ENCODE measurements around the gene ANKS3.

Gene ANKS3

DNA sequence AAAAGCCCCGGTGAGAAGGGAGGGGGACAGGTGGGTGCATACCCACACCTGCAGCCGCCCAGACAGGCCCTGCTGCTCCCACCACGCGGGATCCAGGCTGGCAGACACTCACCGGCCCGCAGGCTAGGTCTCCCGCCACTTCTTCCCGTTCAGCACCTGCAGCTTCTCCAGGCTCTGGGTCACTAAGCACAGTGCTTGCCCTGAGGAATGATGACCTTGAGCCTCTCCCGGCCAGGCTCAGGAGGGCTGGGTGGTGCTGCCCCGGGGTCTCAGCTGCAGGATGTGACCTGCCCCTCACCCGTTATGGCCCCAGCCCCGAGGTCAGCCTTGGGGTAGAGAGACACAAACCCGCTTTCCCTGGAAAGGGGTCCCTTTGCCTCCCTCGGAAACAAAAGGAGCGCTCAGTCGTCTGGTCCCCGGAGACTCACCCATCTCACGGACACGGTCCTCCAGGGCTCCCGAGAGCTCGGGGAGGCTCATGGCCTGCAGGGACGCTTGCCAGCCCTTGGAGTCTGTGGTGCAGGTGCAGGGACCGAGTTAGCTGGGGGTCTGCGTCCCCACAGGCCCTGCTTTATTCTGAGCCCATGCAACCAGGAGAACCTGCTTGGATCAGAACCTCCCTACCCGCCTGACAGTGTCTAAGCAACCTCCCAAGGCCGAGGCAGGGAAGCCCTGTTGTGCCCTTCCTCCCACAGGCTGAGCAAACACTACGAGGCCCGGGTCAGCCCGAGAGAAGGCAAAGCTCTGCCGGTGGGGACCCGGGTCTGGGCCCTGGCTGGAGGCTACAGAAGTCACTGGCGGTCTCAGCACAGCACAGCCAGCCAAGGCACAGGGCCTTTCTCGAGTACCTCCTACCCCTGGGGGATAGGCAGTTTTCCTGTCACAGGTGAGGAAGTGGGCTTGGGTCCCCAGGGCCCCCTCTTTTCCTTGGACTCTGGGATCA is 36.9 kb downstream of the ANKS3 start:
- POLR2A ChIA-PET = interaction anchor here (0.6 to 1.0 kb wide), 2 partner anchors 173 to 186 kb away, joined by 3 read pairs; no protein-coding TSS in a partner anchor
- no peak for DNase-seq
- no peaks in the 10 kb centered on the region for H3K9me3 ChIP-seq (ENCODE audit: control extremely low read depth in 1 of 5, control insufficient read depth in 4 of 5, insufficient read depth in 2 of 5, low read depth in 1 of 5, low read length in 4 of 5)
- H3K27me3 ChIP-seq (replicated peaks in 2 of 5; ENCODE audit: control insufficient read depth in 4 of 5, insufficient read depth in 5 of 5, low read length in 4 of 5) = no peaks in the 10 kb centered on the region
- no peak overlapping the region for H3K4me3 ChIP-seq (ENCODE audit: control insufficient read depth in 1 of 7, extremely low read depth in 1 of 7, insufficient read depth in 4 of 7, low read depth in 2 of 7, low read length in 6 of 7)
- no peak overlapping the region for H3K27ac ChIP-seq (ENCODE audit: insufficient read depth in 1 of 2, low read depth in 1 of 2, low read length in 2 of 2, poor library complexity in 1 of 2, severe bottlenecking in 2 of 2)
- peaks cover 5 to 71% (median 54%) of the 10 kb centered on the region in 4 experiments for H3K36me3 ChIP-seq (ENCODE audit: control insufficient read depth in 4 of 4, insufficient read depth in 4 of 4, low read length in 3 of 4)
- peaks cover 0 to 20% (median 15%) of the 10 kb centered on the region in 4 experiments for H3K4me1 ChIP-seq (ENCODE audit: control extremely low read depth in 1 of 4, control insufficient read depth in 4 of 4, insufficient read depth in 4 of 4, low read length in 3 of 4)
- CTCF ChIA-PET = interaction anchor here (1.0 kb wide), 1 partner anchor 60 kb away, joined by 3 read pairs; no protein-coding TSS in a partner anchor
- WGBS (ENCODE audit: insufficient coverage) = 95% methylated on average over 32 of the region's 33 CpGs

- Histone ChIP-seq H3K27ac (ENCODE audit: insufficient read depth in 1 of 2, low read depth in 1 of 2, low read length in 2 of 2, poor library complexity in 1 of 2, severe bottlenecking in 2 of 2) (no peak overlapping the region), H3K9me3 (ENCODE audit: control extremely low read depth in 1 of 5, control insufficient read depth in 4 of 5, insufficient read depth in 2 of 5, low read depth in 1 of 5, low read length in 4 of 5) (no peaks in the 10 kb centered on the region), H3K27me3 (replicated peaks in 2 of 5; ENCODE audit: control insufficient read depth in 4 of 5, insufficient read depth in 5 of 5, low read length in 4 of 5) (no peaks in the 10 kb centered on the region), H3K4me1 (ENCODE audit: control extremely low read depth in 1 of 4, control insufficient read depth in 4 of 4, insufficient read depth in 4 of 4, low read length in 3 of 4) (peaks cover 0 to 22% (median 17%) of the 10 kb centered on the region in 4 experiments), H3K4me3 (ENCODE audit: control insufficient read depth in 1 of 7, extremely low read depth in 1 of 7, insufficient read depth in 4 of 7, low read depth in 2 of 7, low read length in 6 of 7) (no peak overlapping the region), H3K36me3 (ENCODE audit: control insufficient read depth in 4 of 4, insufficient read depth in 4 of 4, low read length in 3 of 4) (peaks cover 5 to 63% (median 50%) of the 10 kb centered on the region in 4 experiments)
- POLR2A ChIA-PET = interaction anchor here (1.0 kb wide), 1 partner anchor 174 kb away, joined by 3 read pairs; no protein-coding TSS in a partner anchor
- 92% methylated on average over 19 of the region's 19 CpGs for WGBS (ENCODE audit: insufficient coverage)
- CTCF ChIA-PET = interaction anchor here (1.0 to 2.0 kb wide), 8 partner anchors 9 to 260 kb away, joined by 3 to 8 read pairs (median 5); partner anchors contain the start of genes ANKS3 and DNAAF8
- no peak for DNase-seq
These were observed 37.7 kb downstream of the ANKS3 start for GRCh38 chr16:4696172-4696904.

- peaks cover 5 to 56% (median 42%) of the 10 kb centered on the region in 4 experiments for H3K36me3 ChIP-seq (ENCODE audit: control insufficient read depth in 4 of 4, insufficient read depth in 4 of 4, low read length in 3 of 4)
- POLR2A ChIA-PET = interaction anchor here (0.7 kb wide), 1 partner anchor 8 kb away, joined by 3 read pairs; no protein-coding TSS in a partner anchor
- DNase-seq = no peak
These were observed 38.4 kb downstream of the ANKS3 start for GRCh38 chr16:4695473-4696171.

DNA sequence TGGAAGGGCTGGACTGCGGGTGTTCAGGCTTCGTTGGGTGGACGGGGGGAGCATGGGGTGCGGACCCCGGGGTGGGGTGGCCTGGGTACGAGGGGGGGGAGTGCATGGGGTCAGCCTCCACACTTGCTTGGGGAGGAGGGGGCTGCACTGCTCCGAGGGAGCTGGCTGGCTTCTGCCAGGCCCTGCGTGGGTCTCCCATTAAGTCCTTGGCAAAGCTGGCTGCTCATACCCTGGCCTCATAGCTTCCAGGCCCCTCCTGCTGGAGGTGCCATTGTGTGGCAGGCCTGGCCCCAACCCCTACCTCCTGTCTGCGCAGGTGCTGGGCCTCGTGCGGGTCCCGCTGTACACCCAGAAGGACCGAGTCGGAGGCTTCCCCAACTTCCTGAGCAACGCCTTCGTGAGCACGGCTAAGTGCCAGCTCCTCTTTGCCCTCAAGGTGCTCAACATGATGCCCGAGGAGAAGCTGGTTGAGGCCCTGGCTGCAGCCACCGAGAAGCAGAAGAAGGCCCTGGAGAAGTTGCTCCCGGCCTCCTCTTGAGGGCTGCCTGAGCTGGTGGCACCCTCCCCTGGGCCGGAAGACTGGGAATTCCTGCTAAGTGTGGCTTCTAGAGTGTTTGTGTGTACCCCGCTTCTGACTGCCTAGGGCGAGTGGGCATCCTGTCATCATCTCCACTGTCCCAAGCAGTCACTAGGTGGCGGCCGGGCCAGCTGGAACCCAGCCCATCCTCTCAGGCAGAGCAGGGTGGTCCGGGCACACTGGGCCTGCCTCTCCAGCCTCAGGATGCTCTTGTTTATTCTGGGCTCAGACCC is 39.2 kb downstream of the ANKS3 start:
- ChIA-PET POLR2A (interaction anchor here (0.7 kb wide), 1 partner anchor 9 kb away, joined by 3 read pairs; no protein-coding TSS in a partner anchor), CTCF (interaction anchor here (1.2 to 2.0 kb wide), 7 partner anchors 8 to 261 kb away, joined by 3 to 8 read pairs (median 5); partner anchors contain the start of genes ANKS3 and DNAAF8)
- no peaks in the 10 kb centered on the region for H3K27me3 ChIP-seq (replicated peaks in 2 of 5; ENCODE audit: control insufficient read depth in 4 of 5, insufficient read depth in 5 of 5, low read length in 4 of 5)
- no peaks in the 10 kb centered on the region for H3K9me3 ChIP-seq (ENCODE audit: control extremely low read depth in 1 of 5, control insufficient read depth in 4 of 5, insufficient read depth in 2 of 5, low read depth in 1 of 5, low read length in 4 of 5)
- peak overlapping the region in 4 of 7 experiments; percentile 35 to 93 (median 88) for H3K4me3 ChIP-seq (ENCODE audit: control insufficient read depth in 1 of 7, extremely low read depth in 1 of 7, insufficient read depth in 4 of 7, low read depth in 2 of 7, low read length in 6 of 7)
- peaks cover 0 to 22% (median 19%) of the 10 kb centered on the region in 4 experiments for H3K4me1 ChIP-seq (ENCODE audit: control extremely low read depth in 1 of 4, control insufficient read depth in 4 of 4, insufficient read depth in 4 of 4, low read length in 3 of 4)
- WGBS (ENCODE audit: insufficient coverage) = 83% methylated on average over 15 of the region's 26 CpGs
- peaks cover 5 to 55% (median 40%) of the 10 kb centered on the region in 4 experiments for H3K36me3 ChIP-seq (ENCODE audit: control insufficient read depth in 4 of 4, insufficient read depth in 4 of 4, low read length in 3 of 4)
- DNase-seq = no peak
- H3K27ac ChIP-seq (ENCODE audit: insufficient read depth in 1 of 2, low read depth in 1 of 2, low read length in 2 of 2, poor library complexity in 1 of 2, severe bottlenecking in 2 of 2) = peak overlapping the region in 1 of 2 experiments; percentile 79

More at GRCh38 chr16:4695473-4696171, 38.4 kb downstream of the ANKS3 start:
- no peak overlapping the region for H3K4me3 ChIP-seq (ENCODE audit: control insufficient read depth in 1 of 7, extremely low read depth in 1 of 7, insufficient read depth in 4 of 7, low read depth in 2 of 7, low read length in 6 of 7)
- no peak overlapping the region for H3K27ac ChIP-seq (ENCODE audit: insufficient read depth in 1 of 2, low read depth in 1 of 2, low read length in 2 of 2, poor library complexity in 1 of 2, severe bottlenecking in 2 of 2)
- 89% methylated on average over 10 of the region's 12 CpGs for WGBS (ENCODE audit: insufficient coverage)
- no peaks in the 10 kb centered on the region for H3K27me3 ChIP-seq (replicated peaks in 2 of 5; ENCODE audit: control insufficient read depth in 4 of 5, insufficient read depth in 5 of 5, low read length in 4 of 5)
- CTCF ChIA-PET = interaction anchor here (1.2 to 2.0 kb wide), 7 partner anchors 9 to 261 kb away, joined by 3 to 8 read pairs (median 5); partner anchors contain the start of genes ANKS3 and DNAAF8
- H3K9me3 ChIP-seq (ENCODE audit: control extremely low read depth in 1 of 5, control insufficient read depth in 4 of 5, insufficient read depth in 2 of 5, low read depth in 1 of 5, low read length in 4 of 5) = no peaks in the 10 kb centered on the region
- peaks cover 0 to 22% (median 17%) of the 10 kb centered on the region in 4 experiments for H3K4me1 ChIP-seq (ENCODE audit: control extremely low read depth in 1 of 4, control insufficient read depth in 4 of 4, insufficient read depth in 4 of 4, low read length in 3 of 4)

- Histone ChIP-seq H3K4me1 (ENCODE audit: control extremely low read depth in 1 of 4, control insufficient read depth in 4 of 4, insufficient read depth in 4 of 4, low read length in 3 of 4) (peaks cover 0 to 22% (median 19%) of the 10 kb centered on the region in 4 experiments), H3K9me3 (ENCODE audit: control extremely low read depth in 1 of 5, control insufficient read depth in 4 of 5, insufficient read depth in 2 of 5, low read depth in 1 of 5, low read length in 4 of 5) (no peaks in the 10 kb centered on the region), H3K36me3 (ENCODE audit: control insufficient read depth in 4 of 4, insufficient read depth in 4 of 4, low read length in 3 of 4) (peaks cover 5 to 54% (median 37%) of the 10 kb centered on the region in 4 experiments), H3K27ac (ENCODE audit: insufficient read depth in 1 of 2, low read depth in 1 of 2, low read length in 2 of 2, poor library complexity in 1 of 2, severe bottlenecking in 2 of 2) (peak overlapping the region in 1 of 2 experiments; percentile 79), H3K27me3 (replicated peaks in 2 of 5; ENCODE audit: control insufficient read depth in 4 of 5, insufficient read depth in 5 of 5, low read length in 4 of 5) (no peaks in the 10 kb centered on the region), H3K4me3 (ENCODE audit: control insufficient read depth in 1 of 7, extremely low read depth in 1 of 7, insufficient read depth in 4 of 7, low read depth in 2 of 7, low read length in 6 of 7) (peak overlapping the region; percentile 76 to 95 (median 85))
- POLR2A ChIA-PET = no interaction called here
- DNase-seq = peak in 2 of 3 donors; percentile 34 to 41
- CTCF ChIA-PET = interaction anchor here (2.0 kb wide), 1 partner anchor 11 kb away, joined by 7 read pairs; no protein-coding TSS in a partner anchor
- WGBS (ENCODE audit: insufficient coverage) = 4% methylated on average over 35 of the region's 54 CpGs
These were observed 40.0 kb downstream of the ANKS3 start for GRCh38 chr16:4693956-4694641.

All from common myeloid progenitor, CD34-positive (primary cell).